GM19035 (cell line): ENCODE data around the gene PYGM.

ENCODE experiments used
- ATAC-seq: cut with Tn5 transposase; IDR thresholded peaks from one replicate; pipeline ENCODE4 v1.9.1; 2021; ENCODE audit not compliant: unreplicated experiment

Gene PYGM

DNA sequence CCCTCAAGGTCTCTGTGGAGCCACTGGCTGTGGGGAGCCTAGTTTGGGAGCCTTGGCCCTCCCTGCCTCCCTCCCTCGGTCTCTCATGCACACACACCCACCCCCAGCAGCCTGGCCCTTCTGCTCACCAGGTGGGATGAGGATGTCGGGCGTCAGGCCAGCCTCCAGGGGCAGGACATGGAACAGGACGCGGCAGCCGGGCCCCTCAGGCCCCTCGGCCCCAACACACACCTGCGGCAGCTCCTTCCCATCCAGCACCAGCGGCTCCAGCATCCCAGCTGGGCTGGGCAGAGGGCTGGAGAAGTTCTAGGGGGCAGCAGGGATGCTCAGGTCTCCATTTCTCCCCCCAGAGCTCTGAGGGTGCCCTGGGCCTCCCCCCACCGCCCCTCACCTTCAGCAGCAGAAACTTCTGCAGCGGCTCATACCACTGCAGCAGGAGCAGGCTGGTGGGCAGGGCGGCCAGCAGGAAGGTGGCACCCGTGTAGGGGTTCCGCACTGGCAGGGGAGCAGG, 32.1 kb upstream of the PYGM start:
- no peak for ATAC-seq

DNA sequence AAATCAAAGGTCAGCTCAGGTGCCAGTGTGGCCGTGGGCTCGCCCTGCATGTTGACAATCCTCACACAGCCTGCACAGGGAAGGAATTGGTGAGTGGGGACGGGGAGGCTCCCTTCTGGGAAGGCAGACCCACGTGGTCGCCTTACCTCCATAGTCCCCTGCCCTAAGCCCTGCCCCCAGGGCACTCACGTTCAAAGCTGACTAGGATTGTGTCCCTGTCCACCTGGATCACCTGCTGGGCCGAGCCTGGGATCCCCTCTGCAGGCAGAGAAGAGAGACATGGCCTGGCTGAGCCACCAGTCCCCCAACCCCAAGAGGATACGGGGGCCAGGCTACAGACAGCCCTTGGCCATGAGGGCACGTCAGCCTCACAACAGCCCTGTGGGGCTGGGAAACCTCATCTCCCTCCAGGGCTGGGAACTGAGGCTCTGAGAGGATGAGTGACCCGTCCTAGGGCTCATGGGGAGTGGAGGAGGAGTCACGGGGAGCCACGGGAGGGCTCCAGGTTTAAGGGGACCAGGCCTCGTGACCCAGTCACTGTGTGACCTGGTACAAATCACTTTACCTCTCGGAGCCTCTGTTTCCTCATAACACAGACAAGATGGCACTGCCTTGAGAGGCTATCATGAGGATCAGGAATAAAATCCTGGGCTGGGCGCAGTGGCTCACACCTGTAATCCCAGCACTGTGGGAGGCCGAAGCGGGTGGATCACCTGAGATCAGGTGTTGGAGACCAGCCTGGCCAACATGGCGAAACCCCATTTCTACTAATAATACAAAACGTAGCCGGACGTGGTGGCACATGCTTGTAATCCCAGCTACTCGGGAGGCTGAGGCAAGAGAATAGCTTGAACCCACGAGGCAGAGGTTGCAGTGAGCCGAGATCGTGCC, 30.7 kb upstream of the PYGM start:
- ATAC-seq, result no peak

DNA sequence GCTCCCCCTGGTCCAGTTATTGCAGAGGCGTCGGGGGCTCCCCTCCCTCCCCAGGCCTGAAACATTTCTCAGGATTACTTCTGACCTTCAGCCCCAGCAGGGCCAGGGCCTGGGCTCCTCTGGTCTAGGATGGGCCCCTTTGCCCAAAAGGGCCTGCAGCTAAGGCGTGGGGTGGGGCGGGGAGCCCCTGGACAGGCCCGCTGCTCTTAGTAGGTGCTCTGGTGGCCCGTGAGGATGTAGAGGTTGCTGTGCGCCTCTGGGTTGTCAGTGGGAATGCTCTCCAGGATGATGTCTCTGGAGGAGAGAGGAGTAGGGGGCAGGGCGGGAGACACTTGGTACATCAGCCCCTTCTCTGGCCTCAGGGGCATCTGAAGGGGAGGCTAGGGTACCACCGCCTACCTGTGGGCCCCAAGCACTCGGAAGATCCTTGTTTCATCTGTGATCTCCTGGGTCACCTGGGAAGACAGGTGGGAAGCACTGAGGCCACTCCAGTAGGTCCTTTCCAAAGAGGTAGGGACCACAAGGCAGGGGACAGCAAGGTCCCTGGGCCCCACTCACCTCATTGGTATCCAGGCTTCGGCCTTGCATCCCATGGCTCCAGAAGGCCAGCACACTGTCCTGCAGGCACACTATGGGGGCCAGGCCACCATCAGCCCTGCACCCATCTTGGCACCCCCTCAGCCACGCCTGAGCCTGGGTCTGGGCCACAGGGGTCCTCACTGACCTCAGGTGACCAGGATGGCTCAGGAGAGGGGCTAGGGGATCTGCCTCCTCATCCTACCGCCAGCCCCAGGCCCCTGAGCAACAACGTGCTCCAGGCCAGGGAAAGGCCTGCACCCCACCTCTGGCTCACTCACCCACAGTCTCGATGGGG, 29.8 kb upstream of the PYGM start:
- ATAC-seq, result no peak

DNA sequence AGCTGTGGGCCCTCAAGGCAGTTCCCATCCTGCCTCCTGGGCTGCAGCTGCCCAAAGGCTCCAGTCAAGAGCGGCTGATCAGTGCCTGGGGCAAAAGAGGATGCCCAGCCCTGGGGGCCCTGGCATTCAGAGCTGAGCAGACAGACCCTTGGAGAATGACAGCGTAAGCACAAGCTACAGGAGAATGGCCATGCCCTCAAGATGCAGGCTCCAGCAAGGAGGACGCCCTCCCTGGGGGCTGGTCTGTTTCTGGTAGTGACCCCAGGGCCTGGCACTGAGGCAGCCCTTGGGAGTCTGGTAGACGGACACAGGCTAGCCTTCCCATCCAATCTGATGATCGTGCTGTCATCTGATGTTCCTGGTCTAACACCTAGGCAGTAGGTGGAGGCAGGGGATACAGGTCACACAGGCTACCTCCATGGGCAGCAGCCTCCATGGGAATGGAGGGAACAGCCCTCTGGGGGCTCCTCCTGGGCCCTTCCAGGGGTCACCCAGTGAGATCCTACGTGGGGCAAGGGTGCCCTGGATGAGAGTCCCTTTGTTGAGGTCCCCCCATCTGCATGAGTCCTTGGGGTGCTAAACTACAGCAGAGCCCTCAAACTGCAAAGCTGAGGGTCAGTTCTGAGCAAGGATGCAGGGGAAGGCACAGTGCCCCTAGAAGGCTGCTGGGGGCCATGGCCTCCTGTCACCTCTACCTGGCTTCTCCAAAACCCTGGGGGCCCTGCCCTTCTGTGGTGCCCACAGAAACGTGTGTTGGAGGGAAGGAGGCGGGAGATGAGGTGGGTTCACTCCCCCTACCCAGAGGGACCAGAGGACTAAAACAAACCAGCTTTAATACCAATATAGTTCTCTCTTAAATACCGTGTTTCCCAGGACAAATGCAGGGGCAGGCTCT, 28.8 kb upstream of the PYGM start:
- ATAC-seq, result no peak

DNA sequence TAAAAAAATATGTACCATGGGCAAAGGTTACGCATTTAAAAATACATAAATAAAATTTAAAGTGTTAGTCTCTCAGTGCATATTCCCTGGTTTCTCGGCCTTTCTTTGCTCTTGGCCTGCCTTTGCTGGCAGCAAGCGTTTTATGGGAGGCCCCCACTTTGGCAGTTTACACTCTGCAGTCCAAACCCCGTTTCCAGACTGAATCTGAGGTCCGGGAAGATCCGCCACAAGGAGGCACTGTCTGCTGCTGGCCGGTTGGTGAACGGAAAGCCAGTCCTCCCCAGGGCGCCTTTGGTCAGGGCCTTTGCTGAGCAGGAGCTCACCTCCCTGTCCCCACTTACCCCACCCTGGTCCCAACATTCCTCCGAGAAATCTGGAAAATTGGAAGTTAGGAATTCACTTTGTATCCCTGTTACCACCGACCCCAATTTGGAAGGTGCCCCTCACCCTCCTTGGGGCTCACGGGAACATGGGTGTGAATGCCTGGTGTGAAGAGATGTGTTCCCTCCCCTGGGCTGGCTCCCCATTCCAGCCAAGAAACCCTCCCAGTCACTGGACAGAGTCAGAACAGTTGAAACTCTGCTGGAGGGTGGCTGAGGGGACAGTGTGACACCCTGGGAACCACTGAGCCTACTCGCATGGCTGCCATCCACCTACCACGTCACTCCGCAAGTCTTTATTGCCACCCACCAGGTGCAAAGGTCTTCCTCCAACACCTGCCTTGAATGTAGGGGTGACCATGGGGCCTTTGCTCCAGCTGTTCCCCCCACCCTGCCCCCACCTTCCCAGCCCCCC, 27.9 kb upstream of the PYGM start:
- no peak for ATAC-seq

DNA sequence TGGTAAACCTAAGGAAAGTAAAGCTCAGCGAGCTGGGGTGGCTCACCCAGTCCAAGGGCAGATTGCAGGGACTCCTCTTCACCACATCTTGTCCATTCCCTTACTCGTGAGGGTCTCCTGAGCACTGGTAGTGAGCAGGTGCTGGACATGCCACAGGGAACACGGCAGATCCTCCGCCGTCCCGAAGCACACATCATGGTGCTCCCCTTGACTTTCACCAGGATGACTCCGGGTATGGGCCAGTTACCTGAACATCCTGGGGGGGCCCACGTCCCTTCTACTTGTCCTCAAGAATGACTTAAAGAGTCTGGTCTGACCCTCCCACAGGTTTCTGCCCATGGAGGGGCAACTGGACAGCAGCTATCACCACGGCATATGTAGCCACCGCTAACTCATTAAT, 26.5 kb upstream of the PYGM start:
- no peak for ATAC-seq

DNA sequence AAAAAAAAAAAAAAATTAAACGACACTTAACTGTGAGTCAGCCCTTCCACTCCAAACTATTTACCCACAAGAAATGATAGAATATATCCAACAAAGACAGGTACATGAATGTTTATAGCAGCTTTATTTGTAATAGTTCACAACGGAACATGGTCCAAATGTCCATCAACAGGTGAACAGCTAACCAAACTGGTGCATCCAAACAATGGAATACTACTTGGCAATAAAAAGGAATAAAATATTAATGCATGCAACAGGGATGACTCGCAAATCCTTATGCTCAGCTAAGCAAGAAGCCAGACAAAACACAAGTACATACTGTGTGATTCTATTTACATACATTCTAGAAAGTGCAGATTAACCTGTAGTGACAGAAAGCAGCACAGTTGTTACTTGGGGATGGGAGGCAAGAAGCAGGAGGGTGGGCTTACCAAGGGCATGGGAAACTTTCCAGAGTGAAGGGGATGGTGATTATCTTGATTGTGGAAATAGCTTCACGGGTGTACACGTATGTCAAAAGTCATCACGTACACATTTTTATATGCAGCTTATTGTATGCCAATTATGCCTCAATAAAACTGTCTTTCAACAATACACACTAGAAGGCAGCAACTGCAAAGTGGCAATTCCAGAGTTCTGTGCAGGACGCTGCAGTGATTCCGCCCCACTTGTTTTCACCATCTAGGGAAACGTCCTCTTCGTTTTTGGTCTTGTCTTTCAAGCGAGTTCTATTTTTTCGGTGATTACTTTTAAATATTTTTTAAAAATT, 25.2 kb upstream of the PYGM start:
- no peak for ATAC-seq

DNA sequence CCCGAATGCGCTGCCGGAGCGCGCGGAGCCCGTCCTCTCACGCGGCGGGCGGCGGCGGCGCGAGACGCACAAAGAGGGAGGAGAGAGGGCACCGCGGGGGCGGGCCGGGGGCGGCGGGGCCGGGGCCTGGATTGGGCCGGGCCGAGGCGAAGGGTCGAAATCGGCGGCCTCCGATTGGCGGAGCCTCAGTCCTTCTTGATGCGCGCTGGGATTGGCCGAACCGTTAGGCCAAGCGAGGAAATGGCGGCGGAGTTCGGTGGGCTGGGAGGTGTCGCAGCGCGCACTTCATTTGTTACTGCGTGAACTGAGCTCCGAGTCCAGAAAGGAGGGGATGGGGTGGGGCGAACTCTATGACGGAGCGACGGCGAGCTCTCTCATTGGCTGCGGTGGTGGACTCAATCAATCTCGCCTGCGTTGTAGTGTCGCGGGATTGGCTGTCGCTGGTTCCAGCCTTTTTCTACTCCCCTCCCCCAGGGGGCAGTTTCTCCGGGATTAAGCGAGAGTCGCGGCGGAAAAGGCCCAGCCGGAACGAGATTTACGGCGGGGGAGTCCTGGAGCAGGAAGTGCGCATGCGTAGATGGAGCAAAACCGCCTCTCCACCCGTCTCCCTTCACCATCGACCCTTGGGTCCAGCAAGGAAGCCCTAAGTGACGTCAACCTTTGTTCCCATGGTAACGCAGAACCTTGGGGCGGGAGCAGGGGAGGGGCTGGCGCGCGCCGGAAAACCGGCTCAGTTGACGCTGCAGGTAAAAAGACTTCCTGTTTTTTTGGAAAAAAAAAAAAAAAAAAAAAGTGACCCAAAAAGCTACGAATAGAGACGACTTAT, 18.9 kb upstream of the PYGM start, which contains the start of gene SF1:
TSS of gene SF1 (minus strand) at position 70 of the 826 bp plus-strand sequence. CDS start 150 bp downstream, outside the sequence.
- peak; percentile 78 for ATAC-seq

DNA sequence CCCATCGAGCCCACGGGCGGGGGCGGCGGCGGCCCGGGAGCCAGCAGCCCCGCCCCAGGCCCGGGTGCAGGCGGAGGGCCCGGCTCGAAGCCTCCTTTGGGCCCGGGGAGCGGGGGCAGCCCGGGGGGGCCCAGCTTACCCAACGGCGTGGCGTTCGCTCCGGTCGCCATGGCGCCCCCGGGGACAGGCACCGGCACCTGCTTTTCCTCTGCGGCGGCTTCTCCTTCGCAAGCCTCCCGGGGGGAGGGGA, 18.4 kb upstream of the PYGM start:
- ATAC-seq, result no peak

DNA sequence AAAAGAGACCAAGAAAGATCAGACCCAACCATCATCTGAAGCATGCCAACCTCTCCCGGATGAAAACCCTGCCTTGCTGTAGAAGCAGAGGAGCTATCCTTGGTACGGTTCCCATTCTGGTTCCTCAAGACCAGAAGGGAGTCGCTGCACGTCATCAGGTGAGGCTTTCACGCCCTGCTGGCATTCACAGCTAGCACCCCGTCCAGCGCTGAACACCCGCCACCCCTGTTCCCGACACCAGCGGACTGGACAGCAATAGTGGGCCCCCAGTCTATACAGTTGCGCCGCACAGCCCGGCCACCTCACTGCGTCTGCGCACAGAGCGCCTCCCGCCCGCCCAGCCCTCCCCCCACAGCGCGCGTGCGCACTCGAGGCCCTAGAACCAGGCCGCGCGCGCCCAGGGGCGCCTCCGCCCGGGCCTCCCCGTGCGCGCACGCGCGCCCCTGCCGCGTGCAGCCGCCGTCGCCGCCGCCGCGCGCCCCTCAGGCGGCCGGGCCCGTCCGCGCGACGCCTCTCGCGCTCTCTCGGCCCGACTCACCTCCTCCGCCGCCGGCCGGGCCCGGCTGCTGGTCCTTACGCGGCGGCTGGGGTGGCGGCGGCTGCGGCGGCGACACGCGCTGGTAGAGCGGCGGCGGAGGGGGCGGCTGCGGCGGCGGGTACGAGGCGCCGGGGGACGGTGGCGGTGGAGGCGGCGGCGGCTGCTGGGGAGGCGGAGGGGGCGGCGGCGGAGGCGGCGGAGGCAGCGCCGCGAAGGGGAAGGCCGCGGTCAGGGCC, 17.9 kb upstream of the PYGM start:
- ATAC-seq, result peak; percentile 29

DNA sequence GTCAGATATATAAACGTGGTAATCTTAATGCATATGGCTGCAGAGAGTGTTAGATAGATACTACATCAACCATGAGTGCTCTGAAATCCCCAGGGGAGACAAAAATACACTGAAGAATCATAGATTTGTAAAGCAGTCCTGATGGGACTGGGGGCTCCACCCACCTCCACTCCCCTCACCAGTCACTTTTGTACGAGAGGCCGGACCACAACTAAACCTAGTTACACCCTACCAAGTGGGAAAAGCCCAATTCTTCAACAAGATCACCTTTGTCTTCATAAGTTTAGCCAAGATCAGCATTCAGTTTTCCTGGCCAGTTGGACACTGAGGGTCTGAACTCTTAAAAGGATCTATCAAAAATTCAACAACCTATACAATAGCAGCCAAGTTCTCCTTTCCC, 17.1 kb upstream of the PYGM start:
- ATAC-seq, result no peak

DNA sequence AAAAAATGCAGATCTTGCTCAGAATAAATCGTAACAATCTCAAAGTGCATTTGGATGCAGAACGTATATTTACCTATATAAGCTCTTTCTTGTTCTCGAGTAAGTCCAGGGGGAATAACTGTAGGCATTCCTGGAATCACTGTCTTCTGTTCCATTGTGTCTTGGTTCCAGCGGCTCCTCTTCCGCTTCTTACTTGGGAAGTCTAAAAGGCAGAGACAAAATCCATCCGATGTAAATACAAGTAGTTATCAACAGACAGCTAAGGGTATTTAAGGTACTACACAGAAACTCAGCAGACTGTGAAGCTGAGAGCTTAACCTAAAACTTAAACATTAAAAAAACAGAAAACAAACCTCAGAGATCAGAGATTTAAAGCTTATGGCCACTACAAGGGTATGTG, 16.7 kb upstream of the PYGM start:
- ATAC-seq, result no peak

DNA sequence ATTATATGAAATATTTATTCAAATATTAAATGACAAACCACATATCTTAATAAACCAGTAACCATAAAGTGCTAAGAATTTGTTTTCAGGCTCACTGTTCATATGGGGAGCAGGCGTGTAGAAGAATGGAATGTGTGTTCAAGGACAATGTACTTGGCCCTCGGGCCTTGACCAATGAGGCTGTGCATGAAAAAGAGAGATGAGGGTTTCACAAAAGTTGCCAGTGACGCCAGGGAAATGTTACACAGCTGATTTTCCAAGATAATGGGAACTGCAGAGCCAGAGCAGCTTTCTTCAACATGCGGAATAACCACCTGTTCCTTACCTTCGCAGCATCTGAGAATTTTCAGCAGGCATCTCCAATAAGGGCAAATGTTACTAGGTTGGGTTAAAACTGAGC, 14.4 kb upstream of the PYGM start:
- ATAC-seq, result no peak

DNA sequence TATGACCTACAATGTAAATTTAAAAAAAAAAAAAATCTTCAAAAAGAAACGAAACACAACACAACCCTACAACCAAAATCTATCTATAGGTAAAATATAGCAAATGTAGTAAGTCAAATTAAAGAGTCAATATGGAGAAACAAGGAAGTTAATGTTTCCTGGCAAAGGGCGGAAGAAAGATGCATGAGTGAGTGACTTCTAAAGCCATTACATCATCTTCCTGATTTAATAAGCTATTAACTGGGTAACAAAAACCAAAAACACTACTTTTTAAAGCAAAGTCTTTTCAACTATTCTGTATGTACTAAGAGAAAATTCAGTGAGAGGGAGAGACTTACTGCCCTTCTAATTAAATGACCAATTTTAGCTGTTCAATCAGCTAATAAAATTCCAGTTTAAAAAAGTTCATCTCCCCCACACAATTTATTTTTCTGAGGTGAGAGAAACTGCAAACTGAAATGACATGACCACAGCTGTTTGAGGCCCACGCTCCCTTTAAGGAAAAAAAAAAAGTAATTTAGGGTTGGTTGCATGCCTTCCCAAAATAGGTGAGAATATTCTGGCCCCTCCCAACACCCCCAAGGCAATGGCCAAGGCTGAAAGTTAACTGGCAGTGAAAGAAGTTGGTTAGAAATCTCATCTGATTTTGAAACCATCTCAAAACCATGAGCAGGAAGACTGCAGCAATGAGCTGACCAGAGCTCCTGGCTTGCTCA, 12.7 kb upstream of the PYGM start:
- ATAC-seq, result no peak

DNA sequence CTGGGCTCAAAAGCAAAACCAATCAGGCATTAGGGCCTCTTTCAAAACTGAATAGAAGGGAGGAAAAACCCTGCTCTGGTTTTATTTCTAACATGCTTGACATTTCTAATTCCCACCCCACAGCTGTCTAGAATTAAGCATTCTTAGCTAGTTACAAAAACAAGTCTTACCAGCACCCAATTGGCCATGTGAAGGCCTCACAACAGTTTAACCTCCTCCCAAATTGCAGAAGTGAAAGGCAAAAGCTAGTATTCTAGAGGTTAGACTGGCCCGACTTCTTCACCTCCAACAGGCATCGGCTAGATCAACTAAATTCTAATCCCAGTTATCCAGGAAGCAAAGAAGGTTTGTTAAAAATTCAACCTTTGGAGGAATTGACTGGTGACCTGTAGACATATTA, 12.1 kb upstream of the PYGM start:
- ATAC-seq, result no peak

DNA sequence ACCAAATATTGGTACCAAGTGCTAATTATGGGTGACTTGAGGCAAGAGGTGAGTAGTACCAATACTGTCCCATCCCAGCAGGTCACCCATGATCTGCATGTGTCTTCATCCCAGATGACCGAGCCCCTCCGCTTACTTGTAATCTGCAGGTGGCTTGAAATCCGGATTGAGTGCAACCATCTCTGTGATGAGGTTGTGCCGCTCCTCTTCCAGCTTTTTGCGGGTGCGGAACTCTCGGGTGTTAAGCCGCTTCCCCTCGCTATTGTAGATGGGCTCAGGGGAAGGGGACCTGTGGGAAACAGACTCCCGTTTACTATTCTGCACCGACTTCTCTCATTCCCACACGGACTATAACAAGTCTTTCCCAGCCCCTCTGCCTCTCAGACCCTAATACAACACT, 10.3 kb upstream of the PYGM start:
- ATAC-seq, result no peak

DNA sequence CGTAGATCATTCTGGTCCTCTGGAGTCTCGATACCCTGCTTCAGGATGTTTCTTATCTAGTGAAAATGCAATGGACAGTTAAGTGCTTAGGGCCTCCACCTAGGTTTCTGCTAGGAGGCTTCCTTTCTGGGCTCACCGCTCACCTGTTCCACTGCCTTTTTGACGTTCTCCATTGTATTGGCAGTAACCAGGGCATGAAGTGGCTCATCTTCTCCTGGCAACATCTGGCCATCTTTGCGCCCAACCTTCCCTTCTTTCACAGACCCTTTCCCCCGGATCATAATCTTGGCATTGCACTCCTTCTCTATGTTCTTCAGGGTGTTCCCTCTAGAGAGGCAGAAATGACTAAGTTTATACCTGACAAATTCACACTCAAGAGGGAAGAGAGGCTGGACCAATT, 9.5 kb upstream of the PYGM start:
- ATAC-seq, result no peak
